Esophagus muscularis mucosa (tissue), 4 donors: ENCODE measurements around the gene EMID1.
A peak's percentile ranks its signal among the peaks of the same experiment; 100 is the strongest.

ENCODE experiments used
- CTCF ChIP-seq, 3 experiments: fragments of 200-600 bp in 2 of 3; fragments of 450-650 bp in 1 of 3; sonication (generic) in 2 of 3; IDR thresholded peaks; one replicate each; pipeline ENCODE4 v1.5.1; 2017 to 2019; ENCODE audit warnings: antibody characterized with exemption in 3 of 3, mild to moderate bottlenecking in 2 of 3, moderate library complexity in 1 of 3
- EP300 ChIP-seq: sonication (generic); formaldehyde crosslinking; IDR thresholded peaks from one replicate; pipeline ENCODE4 v1.6.1; 2017; ENCODE audit warnings: antibody characterized with exemption
- POLR2AphosphoS5 ChIP-seq, 2 donors: sonication (generic); formaldehyde crosslinking; IDR thresholded peaks; one replicate each; pipeline ENCODE4 v1.6.1; 2017; ENCODE audit warnings: antibody characterized with exemption in 2 of 2

- TF ChIP-seq CTCF (IDR thresholded peaks at IDR 0.05) (peak; percentile 18 to 32 (median 19)), POLR2AphosphoS5 (IDR thresholded peaks at IDR 0.05) (no peak), EP300 (no peak)
Measured at GRCh38 chr22:29205594-29206371, at the start of gene EMID1.
